ENCODE data around the gene KLK8.
A peak's percentile ranks its signal among the peaks of the same experiment; 100 is the strongest.
"Not testable (repeated sequence)": the region's sequence is repeated elsewhere in the genome, so short reads cannot be mapped to it uniquely, and the experiment has no call there.

The KLK8 gene

DNA sequence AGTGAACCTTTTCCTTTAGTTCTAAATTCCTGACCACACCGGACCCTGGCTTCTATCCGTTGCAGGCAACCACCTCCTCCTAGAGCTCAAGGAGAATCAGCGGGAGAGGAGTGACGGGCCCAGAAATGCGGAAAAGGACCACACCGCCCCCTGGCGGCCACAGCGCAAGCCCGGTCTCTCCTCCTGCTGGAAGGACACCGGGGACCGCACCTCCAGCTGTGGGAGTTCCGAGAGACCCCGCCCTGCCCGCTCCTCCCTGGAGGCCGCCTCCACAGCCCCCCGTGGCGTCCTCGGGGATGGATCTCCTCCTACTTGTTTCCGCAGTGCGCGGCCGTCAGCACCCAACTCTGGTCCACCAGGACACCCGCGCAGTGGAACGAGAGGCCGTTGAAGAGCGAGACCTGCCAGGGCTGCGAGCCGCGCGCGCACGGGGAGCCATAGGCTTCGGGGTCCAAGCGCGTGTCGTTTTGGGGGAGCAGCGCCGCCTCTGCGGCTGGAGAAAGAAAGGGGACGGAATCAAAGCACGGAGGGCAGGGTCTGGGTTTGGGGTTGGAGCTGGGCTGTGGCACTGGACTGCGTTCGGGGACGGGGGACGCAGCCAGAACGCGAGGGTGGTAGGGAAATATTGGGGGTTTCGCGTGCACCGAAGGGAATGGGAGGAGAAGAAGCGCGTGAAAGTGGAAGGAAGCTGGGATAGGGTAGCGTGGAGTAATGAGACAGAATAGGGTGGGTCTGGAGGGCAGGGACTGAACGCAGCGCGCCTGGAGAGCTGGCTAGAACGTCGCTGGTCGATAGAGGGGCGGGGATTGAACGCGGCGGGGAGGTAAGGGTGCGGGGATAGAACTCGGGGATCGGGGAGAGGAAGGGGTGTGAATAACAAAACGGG is 15.6 kb upstream of the KLK8 start:
- DNase-seq (ENCODE audit: low read depth in 2 of 2), result peak; percentile 40 to 70

DNA sequence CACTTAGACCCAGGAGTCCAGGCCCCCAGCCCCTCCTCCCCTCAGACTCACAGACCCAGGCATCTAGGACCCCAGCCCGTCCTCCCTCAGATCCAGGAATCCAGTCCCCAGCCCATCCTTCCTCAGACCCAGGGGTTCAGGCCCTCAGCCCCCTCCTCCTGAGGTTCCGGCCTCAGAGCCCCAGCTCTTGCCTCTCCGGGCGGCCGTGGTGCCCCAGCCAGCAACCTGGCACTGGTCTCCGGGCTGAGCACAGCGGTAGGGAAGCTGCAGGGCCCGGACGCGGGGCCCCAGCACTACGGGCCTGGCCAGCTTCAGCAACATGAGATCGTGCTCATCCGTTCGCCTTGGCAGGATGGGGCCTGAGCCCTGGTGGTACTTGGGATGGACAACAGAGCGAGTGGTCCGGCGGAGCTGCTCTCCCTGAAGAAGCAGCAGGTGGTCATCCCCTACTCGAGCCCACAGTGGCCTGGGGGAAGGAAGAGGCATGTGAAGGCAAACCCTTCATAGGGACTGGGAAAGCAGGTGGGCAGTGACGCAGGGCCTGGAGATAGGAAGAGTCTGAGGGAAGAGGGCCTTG is 14.4 kb upstream of the KLK8 start:
- DNase-seq (ENCODE audit: low read depth in 2 of 2), result no peak

DNA sequence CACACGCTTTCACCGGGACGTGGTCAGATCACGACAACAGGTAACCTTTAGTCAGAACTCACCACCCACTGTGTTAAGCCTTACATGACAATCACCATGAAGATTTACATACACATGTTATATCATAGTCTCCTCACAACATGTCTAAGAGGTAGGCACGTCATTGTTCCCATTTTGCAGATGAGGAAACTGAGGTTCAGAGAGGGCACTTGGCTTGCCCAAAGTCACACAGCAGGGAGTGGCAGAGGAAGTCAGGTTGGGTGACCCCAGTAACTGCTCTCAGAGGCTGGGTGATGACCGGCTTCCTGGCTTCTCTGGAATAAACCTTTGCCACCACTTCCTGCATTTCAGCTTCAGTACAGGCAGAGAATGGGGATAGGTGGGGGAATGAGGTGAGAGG is 12.8 kb upstream of the KLK8 start:
- DNase-seq (ENCODE audit: low read depth in 2 of 2), result no peak

DNA sequence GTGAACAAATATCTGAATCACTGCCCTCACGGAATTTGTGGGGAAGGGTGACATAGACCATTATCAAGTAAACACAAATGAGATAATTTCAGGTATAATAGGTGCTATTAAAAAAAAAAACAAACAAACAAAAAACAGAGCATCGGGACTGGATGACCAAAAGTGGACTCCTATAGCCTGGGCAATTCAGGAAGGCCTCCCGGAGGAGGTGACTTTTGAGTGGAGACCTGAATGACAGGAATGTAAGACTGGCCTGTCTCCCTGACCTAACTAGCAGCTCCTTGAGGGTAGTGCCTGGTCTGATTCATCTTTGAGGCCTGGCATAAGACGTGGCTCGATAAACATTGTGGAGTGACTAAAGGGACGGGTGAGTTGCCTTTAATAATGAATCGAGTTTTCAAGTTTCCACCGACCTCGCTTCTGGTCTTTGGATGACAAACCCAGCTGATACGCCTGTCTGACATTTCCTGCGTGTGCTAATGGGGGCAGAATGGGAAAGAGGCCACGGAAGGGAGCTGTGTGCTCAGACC is 11.3 kb upstream of the KLK8 start:
- no peak for DNase-seq (ENCODE audit: low read depth in 2 of 2)

DNA sequence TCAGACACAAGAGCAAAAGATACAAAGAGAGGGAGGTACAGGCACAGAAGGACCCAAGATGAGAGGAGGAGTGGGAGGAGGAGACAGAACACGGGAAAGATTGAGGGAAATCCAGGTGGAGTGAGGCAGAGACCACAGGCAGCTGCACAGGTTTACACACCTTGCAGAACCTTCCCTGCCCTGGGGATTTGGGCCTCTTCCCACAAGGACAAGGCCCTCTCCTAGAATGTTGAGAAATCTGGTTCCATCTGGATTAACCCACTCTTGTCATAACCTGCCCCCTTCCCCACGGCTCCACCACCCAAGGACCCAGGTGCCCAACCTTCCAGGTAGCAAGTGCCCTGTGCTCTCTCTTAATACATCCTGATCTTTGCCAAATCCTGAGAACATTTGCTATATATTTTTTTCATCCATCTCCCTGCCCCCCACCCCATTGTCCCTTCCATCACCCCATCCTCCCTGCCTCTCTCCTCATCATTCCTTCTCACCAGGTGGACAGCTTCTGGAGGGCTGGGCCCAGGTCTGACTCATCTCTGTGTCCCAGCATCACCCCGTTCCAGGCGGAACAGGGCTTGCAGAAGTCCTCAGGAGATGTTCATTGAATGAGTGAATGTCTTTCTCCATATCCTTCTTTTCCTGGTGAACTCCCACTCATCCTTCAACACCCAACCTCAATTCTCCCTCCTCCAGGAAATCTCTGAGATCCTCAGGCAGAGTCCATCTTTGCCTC is 8.8 kb upstream of the KLK8 start:
- DNase-seq (ENCODE audit: low read depth in 2 of 2), result no peak

DNA sequence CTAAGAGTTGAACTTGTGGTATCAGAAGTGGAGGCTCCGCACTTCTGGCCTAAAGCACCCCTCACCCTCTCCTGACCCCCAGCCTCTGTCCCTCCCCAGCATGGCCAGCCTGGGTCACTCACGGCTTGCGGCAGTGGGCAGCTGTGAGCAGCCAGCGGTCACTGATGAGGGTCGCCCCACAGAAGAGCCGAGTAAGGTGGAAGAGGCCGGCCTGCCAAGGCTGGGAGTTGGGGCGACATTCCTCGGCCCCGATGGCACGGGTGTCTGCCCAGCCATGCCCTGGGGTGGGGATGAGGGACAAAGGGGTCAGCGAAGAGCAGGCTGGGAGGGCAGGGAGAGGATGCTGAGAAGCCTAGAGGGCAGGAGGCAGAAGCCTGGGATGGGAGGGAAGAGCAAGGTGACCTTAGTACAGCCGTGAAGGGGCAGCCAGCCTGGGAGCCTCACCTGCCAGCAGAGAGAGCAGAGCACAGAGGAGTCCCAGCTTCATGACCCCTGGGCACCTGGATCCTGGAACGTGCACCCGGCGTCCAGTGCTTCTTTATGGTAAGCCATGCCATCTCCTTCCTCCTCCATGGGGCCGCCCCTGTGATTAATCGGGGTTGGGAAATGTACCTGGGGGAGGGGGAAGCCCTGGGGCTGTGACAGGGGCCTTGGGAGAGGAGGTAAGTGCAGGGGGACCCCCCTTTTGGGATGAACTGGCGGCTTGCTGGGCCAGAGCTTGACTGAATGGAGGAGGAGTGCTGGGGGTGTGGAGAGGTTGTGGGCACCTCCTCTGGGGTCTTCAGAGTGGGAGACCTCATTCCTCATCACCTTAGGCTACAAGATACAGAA is 7.9 kb upstream of the KLK8 start:
- no peak for DNase-seq (ENCODE audit: low read depth in 2 of 2)

DNA sequence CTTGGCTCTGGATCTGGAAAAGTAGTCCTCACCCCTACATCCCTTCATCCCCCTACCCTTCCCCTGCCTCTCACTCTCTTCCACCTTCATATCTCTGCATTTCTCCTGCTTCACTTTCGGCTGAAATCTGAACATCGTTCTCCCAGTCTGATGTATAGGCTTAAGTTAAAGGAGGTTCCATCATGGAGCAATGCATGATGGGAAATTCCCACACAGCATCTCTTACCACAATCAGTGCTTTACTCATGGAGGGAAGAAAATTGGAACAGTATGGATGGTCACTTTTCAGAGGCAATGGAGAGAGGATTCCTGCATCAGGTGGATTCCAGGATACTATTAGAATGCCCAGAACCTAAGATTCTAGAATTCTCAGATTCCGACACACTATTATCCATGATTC is 6.1 kb upstream of the KLK8 start:
- no peak for DNase-seq (ENCODE audit: low read depth in 2 of 2)

DNA sequence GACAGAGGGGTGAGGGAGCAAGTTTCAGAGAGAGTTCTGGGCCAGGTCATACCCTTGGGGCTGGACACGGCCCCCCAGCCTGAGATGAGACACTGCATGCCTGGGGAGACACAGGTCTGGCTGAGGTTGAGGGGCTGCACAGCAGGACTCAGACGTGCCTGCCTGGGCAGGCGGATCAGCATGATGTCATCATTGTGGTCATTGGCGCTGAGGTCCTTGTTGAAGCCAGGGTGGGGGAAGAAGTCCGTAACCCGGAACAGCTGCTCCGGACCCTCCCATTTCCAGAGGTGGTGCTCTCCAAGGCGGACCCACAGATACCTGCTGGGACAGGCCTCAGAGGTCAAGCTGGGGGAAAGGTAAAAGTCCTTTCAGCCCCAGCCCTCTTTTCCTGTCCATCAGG is 5.0 kb upstream of the KLK8 start:
- no peak for DNase-seq (ENCODE audit: low read depth in 2 of 2)

DNA sequence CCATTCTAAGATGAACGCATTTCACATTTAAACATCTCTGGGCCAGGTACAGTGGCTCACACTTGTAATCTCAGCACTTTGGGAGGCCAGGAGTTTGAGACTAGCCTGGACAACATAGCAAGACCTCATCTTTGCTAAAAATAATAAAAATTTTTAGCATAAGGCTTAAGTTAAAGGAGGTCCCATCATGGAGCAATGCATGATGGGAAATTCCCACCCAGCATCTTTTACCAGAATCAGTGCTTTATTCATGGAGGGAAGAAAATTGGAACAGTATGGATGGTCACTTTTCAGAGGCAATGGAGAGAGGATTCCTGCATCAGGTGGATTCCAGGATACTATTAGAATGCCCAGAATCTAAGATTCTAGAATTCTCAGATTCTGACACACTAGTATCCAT is 3.8 kb upstream of the KLK8 start:
- no peak for DNase-seq (ENCODE audit: low read depth in 2 of 2)

DNA sequence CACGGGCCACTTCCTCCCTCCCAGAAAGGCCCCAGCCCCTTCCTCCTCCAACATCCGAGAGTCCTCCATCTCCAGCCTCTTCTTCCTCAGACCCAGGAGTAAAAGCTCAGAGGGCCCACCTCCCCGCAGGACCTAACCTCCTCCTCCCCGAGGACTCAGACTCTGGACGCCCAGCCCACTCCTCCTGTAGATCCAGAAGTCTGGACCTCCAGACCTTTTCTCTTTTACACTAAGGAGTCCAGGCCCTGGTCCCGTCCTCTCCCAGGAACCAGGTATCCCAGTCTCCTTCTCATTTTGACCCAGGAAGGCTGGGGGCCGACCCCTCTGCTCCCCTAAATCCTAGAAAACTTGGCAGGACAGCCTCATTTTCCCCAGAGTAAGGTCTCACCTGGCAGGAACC is 1.9 kb upstream of the KLK8 start:
- no peak for DNase-seq (ENCODE audit: low read depth in 2 of 2)

DNA sequence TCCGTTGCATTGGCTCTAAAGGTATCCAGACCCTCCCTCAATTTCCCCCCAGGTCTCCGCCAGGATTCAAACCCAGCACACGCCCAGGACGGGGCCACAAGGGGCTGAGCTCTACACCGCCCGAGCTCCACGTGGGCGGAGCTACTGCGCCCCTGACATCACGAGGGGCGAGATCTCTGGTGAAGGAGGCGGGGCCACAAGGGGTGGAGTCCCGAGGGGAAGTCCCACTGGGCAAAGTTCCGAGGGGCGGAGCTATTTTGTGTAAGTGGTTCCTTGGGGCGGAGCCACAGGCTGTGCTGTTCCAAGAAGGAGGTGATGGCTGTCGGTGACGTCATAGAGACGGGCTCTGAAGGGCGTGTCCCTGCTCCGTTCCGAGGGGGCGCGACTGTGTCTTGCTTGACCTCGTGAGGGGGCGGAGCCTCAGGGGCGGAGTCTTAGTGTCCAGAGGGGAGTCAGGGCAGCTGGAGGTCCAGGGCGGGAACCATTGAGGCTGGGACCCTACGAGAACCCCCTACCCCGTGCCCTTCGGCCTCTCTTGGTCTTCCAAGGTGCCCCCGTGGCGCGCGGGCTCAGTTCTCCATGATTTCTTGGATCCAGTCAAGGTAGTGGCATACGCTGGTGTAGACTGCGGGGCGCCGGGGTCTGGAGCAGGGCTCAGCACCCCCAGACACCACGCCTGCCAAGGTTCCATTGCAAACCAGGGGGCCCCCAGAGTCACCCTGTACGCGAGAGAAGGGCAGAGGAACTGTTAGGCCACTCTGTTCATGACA is 1.3 kb upstream of the KLK8 start:
- DNase-seq (ENCODE audit: low read depth in 2 of 2), result no peak

DNA sequence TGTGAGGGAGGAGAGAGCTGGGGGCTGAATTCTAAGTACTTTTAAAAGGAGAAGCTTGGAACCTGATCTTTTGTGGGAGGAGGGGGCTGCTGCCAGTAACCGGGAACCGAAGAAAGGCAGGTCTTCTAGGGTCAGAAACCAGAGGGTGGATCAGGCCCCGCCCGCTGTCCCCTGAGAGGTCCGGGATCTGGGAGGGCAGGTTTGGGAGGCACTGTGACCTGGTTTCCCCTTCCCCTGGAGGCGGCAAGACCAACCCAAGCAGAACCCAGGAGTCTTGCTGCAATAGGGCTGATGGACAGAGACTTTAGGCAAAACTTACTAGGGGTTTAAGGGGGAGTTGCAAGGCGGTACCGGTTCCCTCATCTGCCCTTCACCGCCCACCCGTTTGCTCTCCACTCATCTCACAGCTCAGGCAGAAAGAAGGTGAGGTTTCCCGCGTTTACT is 707 bp upstream of the KLK8 start:
- no peak for DNase-seq (ENCODE audit: low read depth in 2 of 2)

DNA sequence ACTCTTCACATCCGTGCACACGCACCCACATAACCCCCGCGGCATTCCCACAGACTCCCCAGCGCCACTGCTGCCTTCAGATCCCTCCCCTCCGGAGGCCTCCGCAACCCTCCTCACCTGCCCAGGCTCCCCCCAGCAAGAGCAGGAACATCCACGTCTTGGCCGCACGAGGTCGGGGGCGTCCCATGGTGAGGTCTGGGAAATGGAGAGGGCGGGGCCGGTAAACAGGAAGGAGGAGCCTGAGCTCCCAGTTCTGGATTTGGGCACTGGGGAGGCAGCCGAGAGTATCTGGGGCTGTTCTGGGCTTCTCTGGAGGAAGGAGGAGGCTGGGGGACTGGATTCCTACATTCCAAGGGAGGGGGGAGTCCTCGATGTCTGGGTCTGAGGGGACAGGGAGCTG is 423 bp downstream of the KLK8 start:
- no peak for DNase-seq (ENCODE audit: low read depth in 2 of 2)

DNA sequence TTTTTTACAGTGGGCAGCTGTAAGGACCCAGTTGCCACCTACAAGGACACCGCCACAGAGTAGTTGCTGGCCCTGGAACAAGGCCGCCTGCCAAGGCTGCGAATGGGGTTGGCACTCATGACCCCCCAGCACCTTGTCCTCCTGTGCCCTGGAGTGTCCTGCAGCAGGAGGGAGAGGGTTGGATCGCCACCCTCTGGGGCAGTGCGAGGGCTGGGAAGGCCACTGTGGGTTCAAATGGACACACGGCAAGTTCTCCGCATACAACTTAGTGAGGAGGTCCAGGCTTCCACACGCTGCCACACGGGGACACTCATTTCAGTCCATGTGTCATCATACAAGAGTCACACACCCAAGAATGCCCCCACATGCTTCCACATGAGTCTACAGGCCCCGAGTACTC is 978 bp downstream of the KLK8 start:
- no peak for DNase-seq (ENCODE audit: low read depth in 2 of 2)

DNA sequence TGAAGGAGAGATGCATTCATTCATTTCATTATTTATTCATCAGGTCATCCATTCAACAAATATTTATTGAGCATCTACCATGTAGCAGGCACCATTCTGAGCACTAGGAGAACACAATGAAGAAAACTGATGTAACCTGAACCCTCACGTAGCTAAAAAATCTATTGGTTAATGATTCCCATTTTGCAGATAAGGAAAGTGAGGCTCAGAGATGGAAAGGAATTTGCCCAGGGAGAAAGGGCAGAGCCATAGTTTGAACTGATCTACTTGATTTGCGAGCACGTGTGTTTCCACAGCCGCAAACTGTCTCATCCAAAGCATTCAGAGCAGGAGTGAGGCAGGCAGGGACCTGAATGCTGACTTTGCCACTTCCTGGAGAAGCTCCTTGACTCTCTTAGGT is 2.7 kb downstream of the KLK8 start:
- DNase-seq (ENCODE audit: low read depth in 2 of 2), result no peak

DNA sequence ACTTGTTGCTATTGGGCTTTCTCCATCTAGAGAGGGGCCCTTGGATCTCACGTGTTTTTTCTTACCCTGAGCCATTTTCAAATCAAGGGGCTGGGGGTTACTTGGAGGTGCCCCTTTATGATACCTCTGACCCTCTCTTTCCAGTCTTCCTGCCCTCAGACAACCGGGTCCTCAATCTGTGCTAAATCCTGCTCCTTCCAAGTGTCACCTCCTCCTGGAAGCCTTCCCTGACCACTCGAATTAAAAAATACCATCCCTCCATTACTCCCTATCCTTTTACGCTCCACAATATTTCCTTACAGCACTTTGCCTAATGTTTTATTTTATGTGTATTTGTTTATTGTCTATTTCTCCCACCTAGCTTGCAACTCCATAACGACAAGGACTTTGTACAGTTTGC is 3.3 kb downstream of the KLK8 start:
- DNase-seq (ENCODE audit: low read depth in 2 of 2), result no peak

DNA sequence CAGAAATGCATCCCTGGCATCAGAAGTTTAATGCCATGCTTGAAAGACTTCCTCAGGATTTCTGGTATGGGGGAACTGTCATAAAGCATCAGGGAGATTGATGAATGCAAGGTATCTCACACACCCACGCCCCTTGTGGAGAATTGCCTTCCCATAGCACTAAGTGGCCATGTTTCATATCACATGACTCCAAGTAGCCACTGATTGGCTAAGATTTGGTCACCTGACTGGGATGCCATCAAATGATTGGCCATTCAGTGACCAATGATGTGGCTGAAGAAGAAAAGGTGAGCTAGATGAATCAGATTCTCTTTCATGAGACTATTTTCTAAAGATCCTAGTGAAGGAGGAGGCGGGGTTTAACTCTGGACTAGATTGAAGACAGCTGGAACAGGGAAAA is 7.3 kb downstream of the KLK8 start:
- DNase-seq (ENCODE audit: low read depth in 2 of 2), result no peak

DNA sequence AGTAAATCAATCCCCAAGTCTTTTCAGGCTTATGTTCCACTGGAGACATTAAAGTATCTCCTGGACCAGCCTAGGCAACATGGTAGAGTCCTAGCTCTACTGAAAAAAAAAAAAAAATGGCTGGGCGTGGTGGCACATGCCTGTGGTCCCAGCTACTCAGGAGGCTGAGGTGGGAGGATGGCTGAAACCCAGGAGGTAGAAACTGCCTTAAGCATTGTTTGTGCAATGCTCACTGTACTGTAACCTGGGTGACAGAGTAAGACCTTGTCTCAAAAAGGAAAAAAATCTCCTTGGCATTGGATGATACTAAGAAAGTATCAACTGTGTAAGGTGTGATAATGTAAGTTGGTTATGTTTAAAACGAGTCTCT is 8.8 kb downstream of the KLK8 start:
- no peak for DNase-seq (ENCODE audit: low read depth in 2 of 2)

DNA sequence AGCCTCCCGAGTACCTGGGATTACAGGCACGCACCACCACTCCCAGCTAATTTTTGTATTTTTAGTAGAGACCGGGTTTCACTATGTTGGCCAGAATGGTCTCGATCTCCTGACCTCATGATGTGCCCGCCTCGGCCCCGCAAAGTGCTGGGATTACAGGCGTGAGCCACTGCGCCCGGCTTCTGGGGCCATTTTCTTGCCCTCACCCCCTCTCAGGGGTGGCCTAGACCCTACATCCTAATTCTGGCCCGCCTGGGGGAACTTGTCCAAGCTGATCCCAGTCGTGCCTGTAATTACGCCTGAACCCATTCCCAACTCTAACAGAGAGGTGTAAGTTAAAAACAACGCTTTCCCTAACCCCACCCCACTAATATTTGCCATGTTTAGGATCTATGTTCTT is 17.0 kb downstream of the KLK8 start:
- DNase-seq (ENCODE audit: low read depth in 2 of 2), result not testable (repeated sequence)

DNA sequence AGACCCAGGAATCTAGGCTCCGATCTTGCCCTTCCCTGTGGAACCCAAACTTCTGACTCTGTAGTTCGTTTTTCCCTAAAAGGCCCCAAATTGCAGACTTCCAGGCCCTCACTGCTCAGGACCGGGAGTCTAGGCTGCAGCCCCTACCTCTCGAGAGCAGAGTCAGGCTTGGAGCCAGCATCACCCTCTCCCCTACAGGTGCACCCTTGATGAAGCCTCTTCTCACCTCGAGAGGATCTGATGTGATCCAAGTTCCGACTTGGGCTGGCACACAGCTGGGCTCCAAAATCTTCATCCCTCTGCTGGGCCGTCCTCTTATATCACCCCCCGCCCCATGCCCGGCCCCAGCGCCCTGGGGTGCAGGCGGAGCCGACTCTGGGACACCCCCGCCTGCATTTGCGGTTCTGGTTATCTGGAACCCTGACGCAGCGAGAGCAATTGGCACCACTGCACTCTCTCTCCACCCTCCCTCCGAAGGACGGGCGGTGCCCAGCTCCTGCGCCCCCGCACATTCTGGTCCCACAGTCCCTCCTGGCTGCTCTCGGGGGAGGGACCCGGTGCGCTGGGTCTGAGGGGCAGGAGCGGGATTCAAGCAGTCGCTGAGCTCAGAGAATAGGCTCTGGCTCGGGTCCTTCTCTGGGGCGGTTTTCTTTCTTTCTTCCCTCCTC is 17.6 kb downstream of the KLK8 start, which contains the start of gene KLK7:
Gene KLK7 (minus strand): TSS at position 293 of the 668 bp plus-strand sequence. CDS start 1,518 bp downstream, outside the sequence.
- DNase-seq (ENCODE audit: low read depth in 2 of 2), result no peak
